H1 (cell line): ENCODE results near the gene PDE5A. TPM values are rescaled to one million over a fixed set of nuclear protein-coding genes. Genes with fewer than 3 reads are reported as not detected.

Source experiments
- CTCF ChIA-PET: fragments of 300-600 bp; sonication (Branson Sonifier 250); formaldehyde crosslinking; loops from one replicate; lab custom pipeline; 2021; ENCODE audit not compliant: partially characterized antibody; lab: Charles Lee
- POLR2A ChIA-PET: fragments of 300-600 bp; sonication (Branson Sonifier 250); formaldehyde crosslinking; loops from one replicate; lab custom pipeline; 2021; ENCODE audit warnings: inconsistent platforms; ENCODE audit not compliant: partially characterized antibody; lab: Charles Lee
- DNase-seq, 2 experiments: peaks; one replicate each; pipeline versions ENCODE4 v3.0.0 to v3.0.0-alpha.2; 2010 to 2022; ENCODE audit warnings: low spot score in 2 of 2, low read depth in 1 of 2, mixed read lengths in 1 of 2
- FAIRE-seq: peaks from 2 replicates; lab custom pipeline; 2011; peaks lifted over from hg19 to GRCh38; lab: Jason Lieb, UNC
- H2AFZ ChIP-seq: 2 replicates; pipeline ENCODE4 v1.8.1; 2012; ENCODE audit warnings: low read length, inconsistent platforms
- H2AK5ac ChIP-seq: 2 replicates; pipeline ENCODE4 v1.6.1; 2013; ENCODE audit warnings: low read depth, low read length
- H2BK120ac ChIP-seq: replicated peaks from 2 replicates; pipeline ENCODE3; 2013; ENCODE audit warnings: low read depth, low read length, inconsistent platforms
- H2BK12ac ChIP-seq: 2 replicates; pipeline ENCODE4 v1.6.1; 2013; ENCODE audit warnings: low read depth, low read length
- H2BK15ac ChIP-seq: 2 replicates; pipeline ENCODE4 v1.6.1; 2013; ENCODE audit warnings: low read length
- H2BK20ac ChIP-seq: 2 replicates; pipeline ENCODE4 v1.6.1; 2013; ENCODE audit warnings: low read length
- H2BK5ac ChIP-seq: 2 replicates; pipeline ENCODE4 v1.6.1; 2013; ENCODE audit warnings: low read depth, low read length
- H3K14ac ChIP-seq: 2 replicates; pipeline ENCODE4 v1.6.1; 2013; ENCODE audit warnings: inconsistent platforms; ENCODE audit not compliant: insufficient read length
- H3K18ac ChIP-seq: 2 replicates; pipeline ENCODE4 v1.6.1; 2013; ENCODE audit warnings: low read length; ENCODE audit errors: extremely low read depth
- H3K23ac ChIP-seq: 2 replicates; pipeline ENCODE4 v1.6.1; 2013; ENCODE audit warnings: inconsistent platforms; ENCODE audit not compliant: insufficient read length
- H3K23me2 ChIP-seq: 2 replicates; pipeline ENCODE4 v1.6.1; 2013; ENCODE audit warnings: low read depth, low read length
- H3K27ac ChIP-seq: 2 replicates; pipeline ENCODE4 v1.6.1; 2011; ENCODE audit warnings: low read depth, low read length, inconsistent platforms
- H3K27me3 ChIP-seq, 4 experiments: replicated peaks in 1 of 4; 1 replicate in 1 of 4; 2 replicates in 3 of 4; pipeline versions ENCODE4 v1.6.1 to v1.8.1; 2011 to 2013; ENCODE audit warnings: low read length in 3 of 4, mild to moderate bottlenecking in 3 of 4, inconsistent platforms in 2 of 4, mixed read lengths in 2 of 4, moderate library complexity in 1 of 4; ENCODE audit not compliant: control insufficient read depth in 3 of 4, insufficient read depth in 3 of 4; ENCODE audit errors: extremely low read depth in 1 of 4
- H3K36me3 ChIP-seq, 4 experiments: 2 replicates each; pipeline versions ENCODE4 v1.6.1 to v1.8.1; 2011 to 2013; ENCODE audit warnings: mild to moderate bottlenecking in 4 of 4, low read length in 3 of 4, moderate library complexity in 2 of 4, control low read depth in 1 of 4, inconsistent platforms in 1 of 4; ENCODE audit not compliant: insufficient read depth in 4 of 4, control insufficient read depth in 2 of 4
- H3K4ac ChIP-seq: replicated peaks from 2 replicates; pipeline ENCODE3; 2013; ENCODE audit warnings: low read length, low read depth, mixed read lengths, inconsistent platforms; ENCODE audit not compliant: insufficient read length
- H3K4me1 ChIP-seq, 4 experiments: replicated peaks in 1 of 4; 1 replicate in 1 of 4; 2 replicates in 3 of 4; pipeline versions ENCODE4 v1.6.1 to v1.8.1; 2011 to 2013; ENCODE audit warnings: low read length in 3 of 4, inconsistent platforms in 2 of 4, mixed read lengths in 1 of 4; ENCODE audit not compliant: insufficient read depth in 4 of 4, control insufficient read depth in 3 of 4
- H3K4me2 ChIP-seq, 2 experiments: 2 replicates each; pipeline versions ENCODE4 v1.6.1 to v1.8.1; 2011 to 2013; ENCODE audit warnings: low read depth in 2 of 2, low read length in 2 of 2, control low read depth in 1 of 2, inconsistent platforms in 1 of 2, mild to moderate bottlenecking in 1 of 2; ENCODE audit not compliant: insufficient read depth in 1 of 2
- H3K4me3 ChIP-seq, 4 experiments: fragments of 200-600, 300-600 bp in 1 of 4; sonication (generic), shearing (Covaris generic), sonication (Bioruptor Twin) in 1 of 4; 2 replicates each; pipeline versions ENCODE4 v1.5.1 to v1.8.1; 2011 to 2016; ENCODE audit warnings: low read length in 4 of 4, low read depth in 3 of 4, control low read depth in 2 of 4, inconsistent platforms in 2 of 4, mild to moderate bottlenecking in 2 of 4, mixed read lengths in 1 of 4, moderate library complexity in 1 of 4; ENCODE audit not compliant: insufficient read depth in 2 of 4; ENCODE audit errors: extremely low read depth in 1 of 4
- H3K56ac ChIP-seq: replicated peaks from 2 replicates; pipeline ENCODE3; 2013; ENCODE audit warnings: low read depth, mild to moderate bottlenecking, mixed read lengths, low read length, inconsistent platforms; ENCODE audit not compliant: insufficient read length
- H3K79me1 ChIP-seq: 2 replicates; pipeline ENCODE4 v1.6.1; 2013; ENCODE audit warnings: low read depth, low read length, control low read depth
- H3K79me2 ChIP-seq, 2 experiments: 2 replicates each; pipeline versions ENCODE4 v1.6.1 to v1.8.1; 2012 to 2013; ENCODE audit warnings: low read length in 2 of 2, mild to moderate bottlenecking in 2 of 2, inconsistent platforms in 1 of 2; ENCODE audit not compliant: insufficient read depth in 2 of 2, control insufficient read depth in 1 of 2
- H3K9ac ChIP-seq, 4 experiments: replicated peaks in 1 of 4; 1 replicate in 1 of 4; 2 replicates in 3 of 4; pipeline versions ENCODE4 v1.6.1 to v1.8.1; 2011 to 2013; ENCODE audit warnings: low read depth in 3 of 4, low read length in 3 of 4, control low read depth in 2 of 4, mild to moderate bottlenecking in 2 of 4, moderate library complexity in 2 of 4, inconsistent platforms in 1 of 4; ENCODE audit errors: extremely low read depth in 1 of 4
- H3K9me3 ChIP-seq, 2 experiments: 2 replicates each; pipeline versions ENCODE4 v1.6.1 to v1.8.1; 2012 to 2013; ENCODE audit warnings: mild to moderate bottlenecking in 2 of 2, moderate library complexity in 2 of 2, control low read depth in 1 of 2, inconsistent platforms in 1 of 2, low read depth in 1 of 2, low read length in 1 of 2, mixed read lengths in 1 of 2; ENCODE audit not compliant: insufficient read depth in 2 of 2
- H4K20me1 ChIP-seq, 2 experiments: replicated peaks in 1 of 2; 2 replicates each; pipeline versions ENCODE3 to v1.8.1; 2011 to 2013; ENCODE audit warnings: inconsistent platforms in 2 of 2, low read length in 2 of 2, mild to moderate bottlenecking in 1 of 2; ENCODE audit not compliant: insufficient read depth in 2 of 2, control insufficient read depth in 1 of 2
- H4K5ac ChIP-seq: 2 replicates; pipeline ENCODE4 v1.6.1; 2013; ENCODE audit warnings: low read length, low read depth, mixed read lengths, inconsistent platforms; ENCODE audit not compliant: insufficient read length
- H4K8ac ChIP-seq: 2 replicates; pipeline ENCODE4 v1.8.0; 2013; ENCODE audit warnings: mild to moderate bottlenecking, moderate library complexity, low read length, inconsistent platforms; ENCODE audit not compliant: insufficient read depth; ENCODE audit errors: extremely low read depth
- H4K91ac ChIP-seq: replicated peaks from 2 replicates; pipeline ENCODE3; 2013; ENCODE audit warnings: low read length, mixed read lengths, inconsistent platforms; ENCODE audit not compliant: insufficient read length
- CTCF ChIP-seq, 3 experiments: IDR thresholded peaks; 1 replicate in 2 of 3; 2 replicates in 1 of 3; pipeline versions ENCODE4 v1.5.1 to v1.6.1; 2011; ENCODE audit warnings: low read length in 3 of 3, mild to moderate bottlenecking in 3 of 3, inconsistent platforms in 2 of 3, low read depth in 1 of 3, moderate library complexity in 1 of 3; ENCODE audit not compliant: insufficient read depth in 1 of 3; ENCODE audit errors: control extremely low read depth in 1 of 3
- GTF2F1 ChIP-seq: IDR thresholded peaks from 2 replicates; pipeline ENCODE4 v1.6.1; 2012; ENCODE audit warnings: low read depth, low read length, improper control_type of control experiment, borderline replicate concordance
- RAD21 ChIP-seq, 2 experiments: IDR thresholded peaks in 1 of 2; conservative IDR thresholded peaks in 1 of 2; 2 replicates each; pipeline ENCODE4 v1.6.1; 2011; ENCODE audit warnings: low read depth in 2 of 2, low read length in 2 of 2, improper control_type of control experiment in 1 of 2, inconsistent platforms in 1 of 2, mild to moderate bottlenecking in 1 of 2, moderate library complexity in 1 of 2
- TEAD4 ChIP-seq: IDR thresholded peaks from 2 replicates; pipeline ENCODE4 v1.6.1; 2012; ENCODE audit warnings: low read depth, low read length, inconsistent platforms, mixed read lengths
- polyA plus RNA-seq, 7 experiments: library from polyadenylated mRNA; depleted of rRNA in 3 of 7; stranded (reverse) in 5 of 7; unstranded in 2 of 7; fragments of >200 nt in 5 of 7; fragments of 200-250 nt in 2 of 7; gene quantifications; 1 replicate in 5 of 7; 2 replicates in 1 of 7; 4 replicates in 1 of 7; pipeline versions ENCODE4 v1.2.1 to v1.2.3, GENCODE V29; 2011 to 2013; ENCODE audit warnings: missing spikeins in 2 of 7, mixed read lengths in 2 of 7
- total RNA-seq: library from RNA; stranded (reverse); fragmentation: NEBNext Ultra II Directional; extraction: Animal tissue kit (Norgen Biotek cat#: 25700); gene quantifications from 2 replicates; pipeline ENCODE4 v1.2.1, GENCODE V29; 2021

The PDE5A gene
- total and polyA plus RNA-seq, 2 of the 8 experiments (the other 6 are each of a cell fraction or from before 2014, with no cell fraction given), result 5.6 to 32.4 TPM

GRCh38 chr4:119559044-119559647 lies 69.5 kb downstream of the PDE5A start:
- Histone ChIP-seq H3K9ac (no peak overlapping the region), H4K20me1 (no peaks in the 10 kb centered on the region), H3K79me2 (no peaks in the 10 kb centered on the region), H3K14ac (no peak overlapping the region), H4K91ac (no peak overlapping the region), H3K56ac (no peak overlapping the region), H2AK5ac (no peak overlapping the region), H3K27ac (no peak overlapping the region), H3K79me1 (no peaks in the 10 kb centered on the region), H3K4me2 (no peak overlapping the region), H2BK12ac (no peak overlapping the region), H2BK5ac (no peak overlapping the region), H3K4me3 (no peak overlapping the region), H3K4me1 (no peaks in the 10 kb centered on the region), H3K23ac (no peak overlapping the region), H3K9me3 (peaks cover under 1 to 1% of the 10 kb centered on the region in 2 experiments; a peak in 1 of 4 replicates), H3K27me3 (peaks cover 0 to 1% (median 0%) of the 10 kb centered on the region in 4 experiments; a peak in 1 of 7 replicates), H3K36me3 (peaks cover 0 to 11% (median 2%) of the 10 kb centered on the region in 4 experiments; a peak in 3 of 8 replicates), H2AFZ (no peak overlapping the region), H2BK120ac (no peak overlapping the region), H2BK15ac (no peak overlapping the region), H4K8ac (no peak overlapping the region), H2BK20ac (no peak overlapping the region), H4K5ac (no peak overlapping the region), H3K18ac (no peak overlapping the region), H3K23me2 (no peaks in the 10 kb centered on the region), H3K4ac (no peak overlapping the region)
- ChIA-PET POLR2A (interaction anchor here (2.0 kb wide), 1 partner anchor 68 kb away, joined by 5 read pairs; no protein-coding TSS in a partner anchor), CTCF (interaction anchor here (0.6 to 5.2 kb wide), 14 partner anchors 9 to 501 kb away, joined by 3 to 23 read pairs (median 4); partner anchors contain the start of gene PDE5A)
- no peak for FAIRE-seq
- no peak for DNase-seq
- TF ChIP-seq RAD21 (IDR thresholded peaks at IDR 0.05 in 1 of 2, conservative IDR thresholded peaks at IDR 0.05 in 1 of 2; ENCODE audit: low read depth in 2 of 2, low read length in 2 of 2) (peak; percentile 43 to 57), TEAD4 (0 out of 2 replicates have a peak, but pooled peaks have one; percentile 34), CTCF (IDR thresholded peaks at IDR 0.05; ENCODE audit: control extremely low read depth in 1 of 3, insufficient read depth in 1 of 3, low read depth in 1 of 3, low read length in 3 of 3) (peak in 1 of 3 experiments; percentile 23; a peak in 1 of 4 replicates), GTF2F1 (no peak)
